Thyroid gland (tissue), 4 donors: Measurements from ENCODE around the gene KPNA2. TPM values are rescaled to one million over a fixed set of nuclear protein-coding genes. Genes with fewer than 3 reads are reported as not detected.
"Not testable (repeated sequence)": the region's sequence is repeated elsewhere in the genome, so short reads cannot be mapped to it uniquely, and the experiment has no call there.

ENCODE experiments used
- DNase-seq, 2 donors: peaks; one replicate each; pipeline ENCODE4 v3.0.0-alpha.2; 2019
- H3K27ac ChIP-seq, 3 donors: fragments of 200-600 bp; sonication (generic); 1 replicate in 2 of 3; 2 replicates in 1 of 3; pipeline ENCODE4 v1.5.1; 2016 to 2019; ENCODE audit warnings: mild to moderate bottlenecking in 1 of 3, moderate library complexity in 1 of 3
- H3K27me3 ChIP-seq: fragments of 200-600 bp; sonication (generic); one replicate; pipeline ENCODE4 v1.5.1; 2019
- H3K36me3 ChIP-seq, 2 donors: fragments of 200-600 bp; sonication (generic); one replicate each; pipeline ENCODE4 v1.5.1; 2016 to 2019
- H3K4me1 ChIP-seq, 2 donors: fragments of 200-600 bp; sonication (generic); one replicate each; pipeline ENCODE4 v1.5.1; 2017 to 2019
- H3K4me3 ChIP-seq, 3 donors: fragments of 200-600 bp; sonication (generic); replicated peaks in 1 of 3; 1 replicate in 2 of 3; 2 replicates in 1 of 3; pipeline ENCODE4 v1.5.1; 2016; ENCODE audit warnings: mild to moderate bottlenecking in 1 of 3
- H3K9me3 ChIP-seq: fragments of 200-600 bp; sonication (generic); one replicate; pipeline ENCODE4 v1.5.1; 2017
- POLR2A ChIP-seq, 2 donors: fragments of 450-650 bp; IDR thresholded peaks; one replicate each; pipeline ENCODE4 v1.6.1; 2017; ENCODE audit warnings: antibody characterized with exemption in 2 of 2, mild to moderate bottlenecking in 2 of 2, moderate library complexity in 1 of 2
- WGBS, 2 donors: methylation state at CpG; one replicate each; pipeline ENCODE4 v1.1.5; 2017; 5-methylcytosine and 5-hydroxymethylcytosine counted together
- intact Hi-C: fragments of 100-400 bp; cut with DNase I; formaldehyde crosslinking; loops from one replicate; pipeline ENCODE4 v1.15.1; 2023
- total RNA-seq, 4 donors: library from RNA; depleted of rRNA; stranded (reverse); fragments of >200 nt; gene quantifications; one replicate each; pipeline ENCODE4 v1.2.3, GENCODE V29; 2016
- TF ChIP-seq, protein P1 (sequence below), 6 experiments: fragments of 200-600 bp in 3 of 6; fragments of 450-650 bp in 3 of 6; sonication (generic) in 3 of 6; IDR thresholded peaks; one replicate each; pipeline ENCODE4 v1.5.1; 2016 to 2019; ENCODE audit warnings: antibody characterized with exemption in 6 of 6, mild to moderate bottlenecking in 2 of 6, inconsistent platforms in 1 of 6, moderate library complexity in 1 of 6

KPNA2 gene
- total RNA-seq, 4 donors from 2014 or later = 13.3 to 25.8 (median 17.5) TPM

DNA sequence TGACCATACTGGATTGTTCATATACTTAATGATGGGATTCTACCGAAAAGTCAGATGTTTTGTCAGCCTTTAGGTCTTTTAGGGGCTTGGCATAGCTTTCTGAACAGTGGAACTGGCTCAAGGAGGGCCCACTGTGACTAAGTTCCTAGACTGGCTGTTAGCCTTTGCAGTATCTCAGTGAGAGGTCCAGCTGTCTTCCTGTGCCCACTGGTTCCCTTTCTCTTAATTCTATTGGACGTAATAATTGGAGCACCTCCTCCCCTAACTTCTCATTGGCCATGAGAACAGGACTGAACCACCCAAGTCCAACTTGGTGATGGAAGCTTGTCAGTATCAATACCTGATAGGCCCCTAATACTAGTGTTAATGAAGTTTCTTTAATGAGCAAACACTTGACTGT, 13.5 kb downstream of the KPNA2 start:
- H3K4me1 ChIP-seq = peaks cover 0 to 10% of the 10 kb centered on the region in 2 donors
- WGBS, 2 donors = 93% methylated on average over 2 of the region's 2 CpGs
- peaks cover 2 to 13% of the 10 kb centered on the region in 2 donors for H3K36me3 ChIP-seq
- no peak for TF ChIP-seq POLR2A (IDR thresholded peaks at IDR 0.05)
- TF ChIP-seq, protein P1, sequence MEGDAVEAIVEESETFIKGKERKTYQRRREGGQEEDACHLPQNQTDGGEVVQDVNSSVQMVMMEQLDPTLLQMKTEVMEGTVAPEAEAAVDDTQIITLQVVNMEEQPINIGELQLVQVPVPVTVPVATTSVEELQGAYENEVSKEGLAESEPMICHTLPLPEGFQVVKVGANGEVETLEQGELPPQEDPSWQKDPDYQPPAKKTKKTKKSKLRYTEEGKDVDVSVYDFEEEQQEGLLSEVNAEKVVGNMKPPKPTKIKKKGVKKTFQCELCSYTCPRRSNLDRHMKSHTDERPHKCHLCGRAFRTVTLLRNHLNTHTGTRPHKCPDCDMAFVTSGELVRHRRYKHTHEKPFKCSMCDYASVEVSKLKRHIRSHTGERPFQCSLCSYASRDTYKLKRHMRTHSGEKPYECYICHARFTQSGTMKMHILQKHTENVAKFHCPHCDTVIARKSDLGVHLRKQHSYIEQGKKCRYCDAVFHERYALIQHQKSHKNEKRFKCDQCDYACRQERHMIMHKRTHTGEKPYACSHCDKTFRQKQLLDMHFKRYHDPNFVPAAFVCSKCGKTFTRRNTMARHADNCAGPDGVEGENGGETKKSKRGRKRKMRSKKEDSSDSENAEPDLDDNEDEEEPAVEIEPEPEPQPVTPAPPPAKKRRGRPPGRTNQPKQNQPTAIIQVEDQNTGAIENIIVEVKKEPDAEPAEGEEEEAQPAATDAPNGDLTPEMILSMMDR (IDR thresholded peaks at IDR 0.05) = no peak
- H3K27ac ChIP-seq = no peak overlapping the region
- no peaks in the 10 kb centered on the region for H3K27me3 ChIP-seq
- no peaks in the 10 kb centered on the region for H3K9me3 ChIP-seq
- no peak overlapping the region for H3K4me3 ChIP-seq
- no peak for DNase-seq
- intact Hi-C loops = no loop called here

DNA sequence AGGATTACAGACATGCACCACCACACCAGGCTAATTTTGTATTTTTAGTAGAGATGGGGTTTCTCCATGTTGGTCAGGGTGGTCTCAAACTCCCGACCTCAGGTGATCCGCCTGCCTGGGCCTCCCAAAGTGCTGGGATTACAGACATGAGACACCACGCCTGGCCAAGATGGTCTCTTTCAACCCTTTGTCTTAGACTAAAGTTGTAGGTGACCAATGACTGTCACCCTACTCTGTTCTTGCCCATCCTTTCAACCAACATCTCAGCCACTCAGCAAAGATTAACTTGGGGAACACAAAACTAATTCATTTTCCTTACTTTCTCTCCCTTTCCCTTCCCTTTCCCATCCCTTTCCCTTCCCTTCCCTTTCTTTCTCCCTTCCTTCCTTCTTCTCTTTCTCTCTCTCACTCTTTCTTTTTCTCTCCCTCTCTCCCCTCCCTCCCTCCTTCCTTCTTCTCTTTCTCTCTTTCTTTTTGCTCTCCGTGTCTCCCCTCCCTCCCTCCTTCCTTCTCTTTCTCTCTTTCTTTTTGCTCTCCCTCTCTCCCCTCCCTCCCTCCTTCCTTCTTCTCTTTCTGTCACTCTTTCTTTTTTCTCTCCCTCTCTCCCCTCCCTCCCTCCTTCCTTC, 14.4 kb downstream of the KPNA2 start:
- H3K4me3 ChIP-seq, H3K36me3 ChIP-seq, intact Hi-C loops, H3K9me3 ChIP-seq, H3K27me3 ChIP-seq, DNase-seq, H3K27ac ChIP-seq: not testable (repeated sequence)
- peaks cover 0 to 16% of the 10 kb centered on the region in 2 donors for H3K4me1 ChIP-seq
- 91 to 92% methylated on average over 4 of the region's 4 CpGs for WGBS, 2 donors

DNA sequence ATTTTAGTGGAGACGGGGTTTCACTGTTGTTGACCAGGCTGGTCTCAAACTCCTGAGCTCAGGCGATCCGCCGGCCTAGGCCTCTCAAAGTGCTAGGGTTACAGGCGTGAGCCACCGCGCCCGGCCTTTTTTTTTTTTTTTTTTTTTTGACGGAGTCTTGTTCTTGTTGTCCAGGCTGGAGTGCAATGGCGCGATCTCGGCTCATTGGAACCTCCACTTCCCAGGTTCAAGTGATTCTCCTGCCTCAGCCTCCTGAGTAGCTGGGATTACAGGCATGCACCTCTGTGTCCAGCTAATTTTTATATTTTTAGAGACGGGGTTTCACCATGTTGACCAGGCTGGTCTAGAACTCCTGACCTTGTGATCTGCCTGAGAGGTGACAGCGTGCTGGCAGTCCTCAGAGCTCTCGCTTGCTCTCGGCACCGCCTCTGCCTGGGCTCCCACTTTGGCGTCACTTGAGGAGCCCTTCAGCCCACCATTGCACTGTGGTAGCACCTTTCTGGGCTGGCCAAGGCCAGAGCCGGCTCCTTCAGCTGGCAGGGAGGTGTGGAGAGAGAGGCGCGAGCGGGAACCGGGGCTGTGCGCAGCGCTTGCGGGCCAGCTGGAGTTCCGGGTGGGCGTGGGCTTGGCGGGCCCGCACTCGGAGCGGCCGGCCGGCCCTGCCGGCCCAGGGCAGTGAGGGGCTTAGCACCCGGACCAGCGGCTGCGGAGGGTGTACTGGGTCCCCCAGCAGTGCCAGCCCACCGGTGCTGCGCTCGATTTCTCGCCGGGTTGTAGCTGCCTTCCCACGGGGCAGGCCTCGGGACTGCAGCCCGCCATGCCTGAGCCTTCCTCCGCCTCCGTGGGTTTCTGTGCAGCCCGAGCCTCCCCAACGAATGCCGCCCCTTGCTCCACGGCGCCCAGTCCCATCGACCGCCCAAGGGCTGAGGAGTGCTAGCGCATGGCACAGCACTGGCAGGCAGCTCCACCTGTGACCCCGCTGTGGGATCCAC, 16.1 kb downstream of the KPNA2 start:
- intact Hi-C loops, H3K9me3 ChIP-seq, H3K36me3 ChIP-seq, H3K27me3 ChIP-seq, H3K27ac ChIP-seq, DNase-seq, H3K4me3 ChIP-seq: not testable (repeated sequence)
- peaks cover 0 to 16% of the 10 kb centered on the region in 2 donors for H3K4me1 ChIP-seq
- 95 to 100% methylated on average over 21 to 30 of the region's 57 CpGs for WGBS, 2 donors

DNA sequence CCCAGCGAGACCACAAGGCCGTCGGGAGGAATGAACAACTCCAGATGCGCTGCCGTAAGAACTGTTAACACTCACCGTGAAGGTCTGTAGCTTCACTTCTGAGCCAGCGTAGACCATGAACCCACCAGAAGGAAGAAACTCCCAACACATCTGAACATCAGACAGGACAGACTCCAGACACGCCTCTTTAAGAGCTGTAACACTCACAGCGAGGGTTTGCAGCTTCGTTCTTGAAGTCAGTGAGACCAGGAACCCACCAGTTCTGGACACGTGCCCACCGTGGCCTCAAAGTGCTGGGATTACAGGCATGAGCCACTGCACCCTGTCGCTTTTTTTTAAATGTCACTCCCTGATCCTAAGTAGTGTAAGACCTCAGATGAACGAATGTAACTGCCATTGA, 17.3 kb downstream of the KPNA2 start:
- intact Hi-C loops = no loop called here
- no peaks in the 10 kb centered on the region for H3K9me3 ChIP-seq
- no peaks in the 10 kb centered on the region for H3K27me3 ChIP-seq
- peaks cover 0 to 15% of the 10 kb centered on the region in 2 donors for H3K4me1 ChIP-seq
- WGBS, 2 donors = 93 to 95% methylated on average over 14 of the region's 14 CpGs
- H3K4me3 ChIP-seq = no peak overlapping the region
- H3K27ac ChIP-seq = no peak overlapping the region
- no peaks in the 10 kb centered on the region for H3K36me3 ChIP-seq
- no peak for DNase-seq
- TF ChIP-seq, protein P1 (IDR thresholded peaks at IDR 0.05) = no peak
- no peak for TF ChIP-seq POLR2A (IDR thresholded peaks at IDR 0.05)

DNA sequence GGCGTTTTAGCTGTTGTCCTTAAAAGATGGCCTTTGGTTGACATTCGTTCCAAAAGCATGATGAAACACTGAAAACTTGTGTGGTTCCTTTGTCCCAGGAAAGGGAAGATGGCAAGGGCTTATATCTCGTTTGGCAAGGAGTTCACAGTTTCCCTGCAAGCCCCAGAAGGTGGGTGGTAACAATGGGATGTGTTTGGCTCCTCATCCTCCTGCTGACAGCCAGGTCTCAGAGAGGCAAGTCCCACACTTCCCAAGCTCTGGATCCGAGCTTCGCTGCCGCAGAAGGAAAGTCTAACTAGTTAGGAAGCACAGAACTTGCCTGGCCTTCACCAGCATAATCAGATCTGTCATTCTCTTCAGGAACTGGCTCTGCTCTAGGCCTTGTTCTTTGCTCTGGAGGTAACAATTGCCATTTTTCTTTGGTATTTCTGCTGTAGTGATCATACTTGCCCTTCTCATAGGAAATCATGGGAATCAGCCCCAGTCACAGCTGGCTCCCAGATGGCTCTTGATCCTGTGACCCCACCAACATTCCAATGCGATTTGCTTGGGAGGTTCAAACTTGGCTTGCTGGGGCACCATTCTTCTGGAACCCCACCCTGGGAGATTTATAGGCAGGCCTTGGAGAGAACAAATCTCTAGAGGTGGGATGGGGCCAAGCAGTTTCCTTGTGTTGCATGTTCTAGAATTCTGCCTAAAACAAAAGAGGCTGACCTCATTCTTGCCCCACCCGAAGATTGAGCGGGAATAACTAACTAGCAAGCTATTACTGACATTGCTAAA, 17.9 kb downstream of the KPNA2 start:
- 75 to 83% methylated on average over 9 of the region's 9 CpGs for WGBS, 2 donors
- no peak for TF ChIP-seq POLR2A (IDR thresholded peaks at IDR 0.05)
- TF ChIP-seq, protein P1 (IDR thresholded peaks at IDR 0.05) = no peak
- H3K4me3 ChIP-seq = no peak overlapping the region
- no peaks in the 10 kb centered on the region for H3K36me3 ChIP-seq
- peaks cover 0 to 10% of the 10 kb centered on the region in 2 donors for H3K4me1 ChIP-seq
- no peaks in the 10 kb centered on the region for H3K9me3 ChIP-seq
- no peak for DNase-seq
- intact Hi-C loops = no loop called here
- no peaks in the 10 kb centered on the region for H3K27me3 ChIP-seq
- H3K27ac ChIP-seq = peak overlapping the region in 1 of 3 donors; percentile 22
